ENCODE data around the gene NSL1. TPM values are rescaled to one million over a fixed set of nuclear protein-coding genes. Genes with fewer than 3 reads are reported as not detected.
"Not testable (repeated sequence)": the region's sequence is repeated elsewhere in the genome, so short reads cannot be mapped to it uniquely, and the experiment has no call there.

NSL1 gene
- total RNA-seq, 4 donors from 2014 or later, result 18.3 to 57.5 (median 34.3) TPM

GRCh38 chr1:212781225-212781624 lies 10.4 kb downstream of the NSL1 start:
- H3K4me1 ChIP-seq, result no peaks in the 10 kb centered on the region
- no peak for DNase-seq (ENCODE audit: low spot score in 2 of 2)
- WGBS, result 87% methylated on average over 2 of the region's 2 CpGs
- H3K9me3 ChIP-seq, result no peaks in the 10 kb centered on the region
- TF ChIP-seq EP300 (IDR thresholded peaks at IDR 0.05), result no peak
- TF ChIP-seq, protein P1, sequence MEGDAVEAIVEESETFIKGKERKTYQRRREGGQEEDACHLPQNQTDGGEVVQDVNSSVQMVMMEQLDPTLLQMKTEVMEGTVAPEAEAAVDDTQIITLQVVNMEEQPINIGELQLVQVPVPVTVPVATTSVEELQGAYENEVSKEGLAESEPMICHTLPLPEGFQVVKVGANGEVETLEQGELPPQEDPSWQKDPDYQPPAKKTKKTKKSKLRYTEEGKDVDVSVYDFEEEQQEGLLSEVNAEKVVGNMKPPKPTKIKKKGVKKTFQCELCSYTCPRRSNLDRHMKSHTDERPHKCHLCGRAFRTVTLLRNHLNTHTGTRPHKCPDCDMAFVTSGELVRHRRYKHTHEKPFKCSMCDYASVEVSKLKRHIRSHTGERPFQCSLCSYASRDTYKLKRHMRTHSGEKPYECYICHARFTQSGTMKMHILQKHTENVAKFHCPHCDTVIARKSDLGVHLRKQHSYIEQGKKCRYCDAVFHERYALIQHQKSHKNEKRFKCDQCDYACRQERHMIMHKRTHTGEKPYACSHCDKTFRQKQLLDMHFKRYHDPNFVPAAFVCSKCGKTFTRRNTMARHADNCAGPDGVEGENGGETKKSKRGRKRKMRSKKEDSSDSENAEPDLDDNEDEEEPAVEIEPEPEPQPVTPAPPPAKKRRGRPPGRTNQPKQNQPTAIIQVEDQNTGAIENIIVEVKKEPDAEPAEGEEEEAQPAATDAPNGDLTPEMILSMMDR (IDR thresholded peaks at IDR 0.05), result no peak
- TF ChIP-seq POLR2AphosphoS5 (IDR thresholded peaks at IDR 0.05), result no peak
- no peak for TF ChIP-seq POLR2A (IDR thresholded peaks at IDR 0.05)
- no peak overlapping the region for H3K4me3 ChIP-seq
- no peak overlapping the region for H3K27ac ChIP-seq
- no peaks in the 10 kb centered on the region for H3K27me3 ChIP-seq
- peaks cover 47% of the 10 kb centered on the region for H3K36me3 ChIP-seq

GRCh38 chr1:212780759-212781158 lies 10.8 kb downstream of the NSL1 start:
- Histone ChIP-seq H3K36me3 (peaks cover 47% of the 10 kb centered on the region), H3K4me1 (no peaks in the 10 kb centered on the region), H3K4me3 (no peak overlapping the region), H3K27ac (no peak overlapping the region), H3K27me3 (no peaks in the 10 kb centered on the region), H3K9me3 (no peaks in the 10 kb centered on the region)
- WGBS, result 77% methylated on average over 3 of the region's 3 CpGs
- TF ChIP-seq POLR2AphosphoS5 (IDR thresholded peaks at IDR 0.05), result no peak
- no peak for TF ChIP-seq EP300 (IDR thresholded peaks at IDR 0.05)
- TF ChIP-seq, protein P1 (IDR thresholded peaks at IDR 0.05), result no peak
- TF ChIP-seq POLR2A (IDR thresholded peaks at IDR 0.05), result no peak
- DNase-seq (ENCODE audit: low spot score in 2 of 2), result no peak

GRCh38 chr1:212779086-212779485 lies 12.5 kb downstream of the NSL1 start:
- H3K27ac ChIP-seq; H3K4me3 ChIP-seq; H3K9me3 ChIP-seq; H3K27me3 ChIP-seq; DNase-seq (ENCODE audit: low spot score in 2 of 2); H3K4me1 ChIP-seq: not testable (repeated sequence)
- no CpG with 5 or more reads among the region's 32 CpGs for WGBS
- peaks cover 33% of the 10 kb centered on the region for H3K36me3 ChIP-seq

DNA sequence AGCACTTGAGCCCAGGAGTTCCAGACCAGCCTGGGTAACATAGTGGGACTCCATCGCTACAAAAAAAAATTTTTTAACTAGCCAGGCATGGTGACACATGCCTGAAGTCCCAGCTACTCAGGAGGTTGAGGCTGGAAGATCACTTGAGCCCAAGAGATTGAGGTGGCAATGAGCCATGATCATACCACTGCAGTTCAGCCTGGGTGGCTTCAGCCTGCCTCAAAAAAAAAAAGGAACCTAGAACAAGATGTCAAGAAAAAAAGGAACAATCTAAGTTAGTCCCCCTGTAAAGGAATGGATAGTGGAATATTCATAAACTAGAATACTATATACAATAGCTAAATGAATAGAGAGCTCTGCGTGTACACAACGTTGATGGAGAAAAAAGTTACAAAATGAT lies 14.4 kb downstream of the NSL1 start:
- no peaks in the 10 kb centered on the region for H3K9me3 ChIP-seq
- H3K27me3 ChIP-seq, result no peaks in the 10 kb centered on the region
- H3K27ac ChIP-seq, result no peak overlapping the region
- H3K4me3 ChIP-seq, result no peak overlapping the region
- WGBS, result 89% methylated on average over 3 of the region's 3 CpGs
- no peak for DNase-seq (ENCODE audit: low spot score in 2 of 2)
- H3K36me3 ChIP-seq, result peaks cover 21% of the 10 kb centered on the region
- no peaks in the 10 kb centered on the region for H3K4me1 ChIP-seq
- TF ChIP-seq, protein P1 (IDR thresholded peaks at IDR 0.05), result no peak
- TF ChIP-seq EP300 (IDR thresholded peaks at IDR 0.05) (no peak), POLR2AphosphoS5 (IDR thresholded peaks at IDR 0.05) (no peak), POLR2A (IDR thresholded peaks at IDR 0.05) (no peak)

GRCh38 chr1:212775241-212775640 lies 16.3 kb downstream of the NSL1 start:
- H3K27ac ChIP-seq, result no peak overlapping the region
- H3K27me3 ChIP-seq, result no peaks in the 10 kb centered on the region
- peaks cover 19% of the 10 kb centered on the region for H3K36me3 ChIP-seq
- H3K4me1 ChIP-seq, result no peaks in the 10 kb centered on the region
- no peak for DNase-seq (ENCODE audit: low spot score in 2 of 2)
- no peaks in the 10 kb centered on the region for H3K9me3 ChIP-seq
- no peak overlapping the region for H3K4me3 ChIP-seq
- TF ChIP-seq, protein P1 (IDR thresholded peaks at IDR 0.05), result no peak
- no peak for TF ChIP-seq EP300 (IDR thresholded peaks at IDR 0.05)
- no peak for TF ChIP-seq POLR2AphosphoS5 (IDR thresholded peaks at IDR 0.05)

GRCh38 chr1:212774584-212774983 lies 17.0 kb downstream of the NSL1 start:
- H3K27ac ChIP-seq, result no peak overlapping the region
- DNase-seq (ENCODE audit: low spot score in 2 of 2), result no peak
- TF ChIP-seq POLR2AphosphoS5 (IDR thresholded peaks at IDR 0.05), result no peak
- TF ChIP-seq POLR2A (IDR thresholded peaks at IDR 0.05), result no peak
- TF ChIP-seq, protein P1 (IDR thresholded peaks at IDR 0.05), result no peak
- H3K36me3 ChIP-seq, result peaks cover 17% of the 10 kb centered on the region
- WGBS, result 62% methylated on average over 2 of the region's 2 CpGs
- no peaks in the 10 kb centered on the region for H3K9me3 ChIP-seq
- no peaks in the 10 kb centered on the region for H3K27me3 ChIP-seq
- H3K4me1 ChIP-seq, result no peaks in the 10 kb centered on the region
- no peak overlapping the region for H3K4me3 ChIP-seq

Data from suprapubic skin (tissue), 4 donors.